Mesendoderm (in vitro differentiated cells): ENCODE results near the gene OGA.

ENCODE experiments used
- DNase-seq: peaks from one replicate; pipeline ENCODE4 v3.0.0; 2013
- H2AK5ac ChIP-seq: 2 replicates; pipeline ENCODE4 v1.6.1; 2013; ENCODE audit warnings: low read length, inconsistent platforms
- H2BK120ac ChIP-seq: 2 replicates; pipeline ENCODE4 v1.6.1; 2013; ENCODE audit warnings: low read depth, mild to moderate bottlenecking, low read length, moderate library complexity, mixed read lengths
- H2BK15ac ChIP-seq: replicated peaks from 2 replicates; pipeline ENCODE4 v1.6.1; 2013; ENCODE audit warnings: low read depth, mild to moderate bottlenecking, moderate library complexity
- H2BK5ac ChIP-seq: 2 replicates; pipeline ENCODE4 v1.6.1; 2013; ENCODE audit warnings: low read length, inconsistent platforms
- H3K18ac ChIP-seq: 2 replicates; pipeline ENCODE4 v1.6.1; 2013; ENCODE audit warnings: mild to moderate bottlenecking, low read length, mixed read lengths
- H3K23ac ChIP-seq: one replicate; pipeline ENCODE4 v1.6.1; 2013; ENCODE audit warnings: low read length
- H3K27ac ChIP-seq: 2 replicates; pipeline ENCODE4 v1.5.1; 2013; ENCODE audit warnings: low read depth, mild to moderate bottlenecking, inconsistent platforms, low read length, moderate library complexity
- H3K27me3 ChIP-seq: 2 replicates; pipeline ENCODE4 v1.6.1; 2013; ENCODE audit warnings: low read length, control low read depth, mild to moderate bottlenecking, inconsistent platforms; ENCODE audit not compliant: insufficient read depth, poor library complexity
- H3K36me3 ChIP-seq: 2 replicates; pipeline ENCODE4 v1.6.1; 2013; ENCODE audit warnings: low read length, inconsistent platforms; ENCODE audit not compliant: control insufficient read depth, insufficient read depth
- H3K4ac ChIP-seq: one replicate; pipeline ENCODE4 v1.6.1; 2013; ENCODE audit warnings: low read depth, mild to moderate bottlenecking, low read length, moderate library complexity
- H3K4me1 ChIP-seq: 2 replicates; pipeline ENCODE4 v1.6.1; 2013; ENCODE audit warnings: low read depth, low read length, inconsistent platforms; ENCODE audit not compliant: control insufficient read depth
- H3K4me2 ChIP-seq: 2 replicates; pipeline ENCODE4 v1.6.1; 2013; ENCODE audit warnings: low read length
- H3K4me3 ChIP-seq: 2 replicates; pipeline ENCODE4 v1.5.1; 2013; ENCODE audit warnings: mild to moderate bottlenecking, low read length
- H3K56ac ChIP-seq: one replicate; pipeline ENCODE4 v1.6.1; 2013; ENCODE audit warnings: low read length
- H3K79me1 ChIP-seq: 2 replicates; pipeline ENCODE4 v1.6.1; 2013; ENCODE audit warnings: low read length, inconsistent platforms
- H3K79me2 ChIP-seq: 2 replicates; pipeline ENCODE4 v1.6.1; 2013; ENCODE audit warnings: mild to moderate bottlenecking, low read length; ENCODE audit not compliant: control insufficient read depth, insufficient read depth
- H3K9ac ChIP-seq: 2 replicates; pipeline ENCODE4 v1.6.1; 2013; ENCODE audit warnings: low read length, inconsistent platforms
- H4K5ac ChIP-seq: one replicate; pipeline ENCODE4 v1.6.1; 2013; ENCODE audit warnings: low read length
- H4K8ac ChIP-seq: one replicate; pipeline ENCODE4 v1.6.1; 2013; ENCODE audit warnings: low read depth, mild to moderate bottlenecking, control low read depth, low read length, moderate library complexity
- WGBS: extraction: QIAGEN DNeasy Blood & Tissue Kit; methylation state at CpG from one replicate; pipeline ENCODE4 v1.1.7; 2013; ENCODE audit warnings: low lambda C conversion rate, missing lambda C conversion rate; ENCODE audit not compliant: insufficient coverage; ENCODE audit errors: extremely low coverage; 5-methylcytosine and 5-hydroxymethylcytosine counted together

OGA gene

GRCh38 chr10:101783736-101784118 is 34.5 kb downstream of the OGA start:
- no peak overlapping the region for H3K18ac ChIP-seq
- no peak overlapping the region for H3K27ac ChIP-seq

DNA sequence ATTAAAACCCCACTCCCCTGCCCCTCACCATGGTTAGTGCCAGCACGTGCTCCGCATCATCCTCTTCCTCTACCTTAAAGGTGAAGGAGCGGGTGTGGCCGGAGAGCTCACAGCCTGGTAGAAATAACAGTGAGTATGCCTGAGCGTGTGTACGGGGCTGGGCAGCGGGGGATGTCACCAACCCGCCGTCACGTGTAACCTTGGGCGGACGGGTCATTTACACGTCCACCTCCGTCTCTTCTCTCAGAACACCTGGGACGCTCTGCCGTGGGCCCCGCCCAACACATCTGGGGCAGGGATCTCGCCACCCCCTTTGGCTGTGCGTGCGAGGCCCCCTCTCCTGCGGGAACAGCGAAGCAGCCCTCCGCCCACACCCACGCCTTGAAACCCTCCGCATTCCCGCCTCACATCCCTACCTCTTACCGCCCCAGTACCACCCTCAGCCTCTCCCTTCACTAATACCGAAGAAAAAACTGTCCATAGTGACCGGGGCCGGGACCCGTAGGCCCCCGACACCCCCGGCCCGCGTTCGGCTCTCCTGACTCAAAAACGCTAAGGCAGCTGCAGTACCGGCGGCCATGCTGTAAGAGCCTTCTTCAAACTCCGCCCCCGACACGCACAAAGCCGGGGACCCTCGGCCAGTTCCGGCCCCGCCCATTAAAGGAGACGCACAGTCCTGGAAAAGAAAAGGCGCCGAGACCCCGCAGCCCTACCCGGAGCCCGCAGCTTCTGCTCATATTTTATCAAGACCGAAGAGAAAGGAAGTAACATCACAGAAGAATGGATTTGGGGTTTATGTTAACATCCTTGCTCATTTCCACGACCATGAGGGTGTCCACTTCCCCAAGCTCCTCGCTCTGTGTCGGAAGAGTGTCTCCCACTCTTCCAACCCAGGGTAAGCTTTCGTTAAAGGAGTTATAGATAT is 35.2 kb downstream of the OGA start, which contains the start of gene NPM3:
TSS of gene NPM3 (minus strand) at position 636 of the 925 bp plus-strand sequence. CDS start at position 580, 56 bp downstream.
- H3K27me3 ChIP-seq, result no peaks in the 10 kb centered on the region
- no peak within 1 kb of the TSS for H2BK120ac ChIP-seq
- DNase-seq, result peak; percentile 92
- peak within 1 kb of the TSS; percentile 91 for H4K5ac ChIP-seq
- H3K27ac ChIP-seq, result no peak within 1 kb of the TSS
- peak within 1 kb of the TSS; percentile 97 for H3K9ac ChIP-seq
- peaks cover 13% of the 10 kb centered on the region for H3K79me2 ChIP-seq
- H2AK5ac ChIP-seq, result peak within 1 kb of the TSS; percentile 9
- H3K18ac ChIP-seq, result peak within 1 kb of the TSS; percentile 51
- H3K56ac ChIP-seq, result peak within 1 kb of the TSS; percentile 93
- peaks cover 3% of the 10 kb centered on the region for H3K36me3 ChIP-seq
- H2BK5ac ChIP-seq, result peak within 1 kb of the TSS; percentile 59
- peak within 1 kb of the TSS; percentile 1 for H3K23ac ChIP-seq
- H4K8ac ChIP-seq, result no peak within 1 kb of the TSS
- no CpG with 5 or more reads among the region's 57 CpGs for WGBS
- H3K79me1 ChIP-seq, result peaks cover 5% of the 10 kb centered on the region
- peak within 1 kb of the TSS; percentile 98 for H3K4me2 ChIP-seq
- peak within 1 kb of the TSS; percentile 85 for H3K4me3 ChIP-seq
- peaks cover 20% of the 10 kb centered on the region for H3K4me1 ChIP-seq
- H2BK15ac ChIP-seq, result no peak within 1 kb of the TSS
- H3K4ac ChIP-seq, result no peak within 1 kb of the TSS

More at GRCh38 chr10:101783736-101784118, 34.5 kb downstream of the OGA start:
- Histone ChIP-seq H2BK15ac (no peak overlapping the region), H3K9ac (peak overlapping the region; percentile 97), H2BK5ac (no peak overlapping the region), H3K79me2 (peaks cover 13% of the 10 kb centered on the region), H3K79me1 (peaks cover 5% of the 10 kb centered on the region), H3K56ac (peak overlapping the region; percentile 92), H3K4me1 (peaks cover 15% of the 10 kb centered on the region), H3K36me3 (peaks cover 3% of the 10 kb centered on the region), H3K4me3 (peak overlapping the region; percentile 83), H3K23ac (no peak overlapping the region), H3K27me3 (no peaks in the 10 kb centered on the region), H2BK120ac (no peak overlapping the region), H3K4ac (no peak overlapping the region), H3K4me2 (peak overlapping the region; percentile 98), H4K8ac (no peak overlapping the region), H2AK5ac (no peak overlapping the region), H4K5ac (peak overlapping the region; percentile 91)
- no CpG with 5 or more reads among the region's 10 CpGs for WGBS
- peak; percentile 39 for DNase-seq

DNA sequence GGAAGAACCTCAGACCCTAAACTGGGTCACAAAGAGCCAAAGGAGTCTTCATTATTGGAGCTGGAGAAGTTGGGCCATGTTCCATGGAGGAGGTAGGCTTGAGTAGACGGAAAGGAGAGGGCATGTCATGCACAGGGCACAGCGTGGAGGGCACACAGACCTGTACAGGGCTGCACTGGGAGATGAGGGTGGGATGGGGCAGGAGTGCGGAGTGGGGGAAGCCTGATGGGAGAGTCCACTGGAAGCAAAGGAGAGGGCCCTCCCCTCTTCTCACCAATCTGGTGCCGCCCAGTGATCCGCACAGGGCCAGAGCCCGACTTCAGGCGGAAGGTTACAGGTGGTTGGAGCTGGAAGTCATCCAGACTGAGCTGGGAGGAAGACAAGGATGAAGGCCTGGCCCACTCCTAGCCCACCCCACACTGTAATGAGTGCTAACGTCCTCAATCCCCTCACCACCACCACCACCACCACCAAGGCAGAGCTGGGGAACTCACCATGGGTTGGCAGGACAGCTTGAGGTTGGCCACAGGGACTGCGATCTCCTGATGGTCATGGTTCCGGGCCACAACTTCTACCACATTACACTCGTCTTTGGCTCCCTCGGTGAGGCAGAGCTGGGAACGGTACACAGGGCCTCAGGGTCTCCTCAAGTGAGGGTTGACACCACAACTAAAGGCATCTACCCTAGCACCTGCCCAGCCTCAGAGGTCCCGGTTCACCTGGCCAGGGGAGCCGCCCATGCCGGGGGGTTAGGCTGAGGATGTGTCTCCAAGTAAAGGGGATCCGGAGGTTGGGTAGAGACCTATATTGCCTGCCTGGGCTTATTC is 36.0 kb downstream of the OGA start:
- H3K36me3 ChIP-seq, result peaks cover 3% of the 10 kb centered on the region

GRCh38 chr10:101781655-101781983 is 36.6 kb downstream of the OGA start:
- Histone ChIP-seq H2AK5ac (peak overlapping the region; percentile 83), H3K9ac (peak overlapping the region; percentile 87), H3K4me1 (peaks cover 30% of the 10 kb centered on the region), H3K4me2 (peak overlapping the region; percentile 67), H3K79me1 (peaks cover 5% of the 10 kb centered on the region), H3K4ac (no peak overlapping the region), H2BK15ac (no peak overlapping the region), H3K18ac (no peak overlapping the region), H3K23ac (no peak overlapping the region), H3K27ac (no peak overlapping the region), H4K5ac (no peak overlapping the region), H2BK5ac (no peak overlapping the region), H3K4me3 (no peak overlapping the region), H4K8ac (no peak overlapping the region), H3K56ac (peak overlapping the region; percentile 71), H3K36me3 (peaks cover 3% of the 10 kb centered on the region), H3K79me2 (peaks cover 13% of the 10 kb centered on the region), H2BK120ac (no peak overlapping the region), H3K27me3 (no peaks in the 10 kb centered on the region)
- peak; percentile 29 for DNase-seq
- no CpG with 5 or more reads among the region's 7 CpGs for WGBS

More for the DNA sequence above, 36.0 kb downstream of the OGA start:
- H3K79me2 ChIP-seq, result peaks cover 13% of the 10 kb centered on the region
- H3K18ac ChIP-seq, result no peak overlapping the region
- no peak overlapping the region for H2BK5ac ChIP-seq
- peaks cover 25% of the 10 kb centered on the region for H3K4me1 ChIP-seq
- H2BK120ac ChIP-seq, result no peak overlapping the region
- peak overlapping the region; percentile 67 for H3K4me2 ChIP-seq
- peak overlapping the region; percentile 85 for H3K4me3 ChIP-seq
- no CpG with 5 or more reads among the region's 17 CpGs for WGBS
- H3K56ac ChIP-seq, result peak overlapping the region; percentile 93
- no peak overlapping the region for H2BK15ac ChIP-seq
- H3K4ac ChIP-seq, result no peak overlapping the region
- peak overlapping the region; percentile 83 for H2AK5ac ChIP-seq
- H3K27me3 ChIP-seq, result no peaks in the 10 kb centered on the region
- peak; percentile 14 for DNase-seq
- peak overlapping the region; percentile 87 for H3K9ac ChIP-seq
- H3K27ac ChIP-seq, result no peak overlapping the region
- peaks cover 5% of the 10 kb centered on the region for H3K79me1 ChIP-seq
- no peak overlapping the region for H4K5ac ChIP-seq
- no peak overlapping the region for H4K8ac ChIP-seq
- no peak overlapping the region for H3K23ac ChIP-seq

DNA sequence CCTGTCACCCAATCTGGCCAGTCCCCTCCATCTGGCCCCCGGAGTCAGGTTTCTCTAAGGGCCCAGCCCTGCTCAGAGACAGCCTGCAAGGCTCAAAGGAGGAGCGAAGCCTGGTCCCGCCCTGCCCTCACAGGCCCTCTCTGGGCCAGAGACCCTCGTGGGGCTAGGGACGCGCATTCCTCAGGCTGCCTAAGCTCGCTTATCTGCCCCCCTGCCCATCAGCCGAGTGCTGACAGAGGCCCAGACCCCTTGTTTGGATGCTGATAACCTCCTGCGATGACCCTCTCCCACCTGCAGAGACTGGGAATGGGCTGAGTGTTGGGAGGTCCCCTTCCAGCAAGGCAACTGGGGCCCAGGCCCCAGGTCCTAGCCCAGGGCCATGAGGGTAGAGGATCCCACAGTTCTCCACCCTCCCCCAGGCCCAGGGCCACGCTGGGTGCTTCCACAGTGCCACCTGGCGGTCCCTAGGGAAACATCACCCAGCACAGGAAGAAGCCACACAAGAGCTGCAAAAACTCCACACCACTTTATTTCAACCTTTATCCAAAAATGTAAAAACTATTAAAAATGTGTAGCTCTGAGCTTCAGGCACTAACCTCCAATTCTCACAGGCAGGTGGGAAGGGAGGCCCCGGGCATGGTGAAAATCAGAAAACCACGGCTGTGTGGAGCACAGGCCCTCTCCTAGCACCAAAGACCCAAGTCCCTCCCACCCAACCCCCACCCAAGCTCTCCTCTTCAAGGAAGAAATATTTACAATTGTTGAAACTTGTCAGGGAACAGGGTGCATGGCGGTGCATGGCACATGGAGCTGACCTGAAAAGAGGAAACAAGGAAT is 37.2 kb downstream of the OGA start:
- H3K23ac ChIP-seq, result no peak overlapping the region
- peaks cover under 1% of the 10 kb centered on the region for H3K36me3 ChIP-seq
- H3K4me3 ChIP-seq, result no peak overlapping the region
- no peak overlapping the region for H3K4ac ChIP-seq
- peak; percentile 95 for DNase-seq
- peak overlapping the region; percentile 87 for H3K9ac ChIP-seq
- no peak overlapping the region for H4K5ac ChIP-seq
- no peak overlapping the region for H3K4me2 ChIP-seq
- no CpG with 5 or more reads among the region's 14 CpGs for WGBS
- H2AK5ac ChIP-seq, result no peak overlapping the region
- no peak overlapping the region for H2BK15ac ChIP-seq
- no peak overlapping the region for H2BK5ac ChIP-seq
- peak overlapping the region; percentile 78 for H3K56ac ChIP-seq
- peak overlapping the region; percentile 19 for H3K27ac ChIP-seq
- H3K4me1 ChIP-seq, result peaks cover 30% of the 10 kb centered on the region
- H3K18ac ChIP-seq, result no peak overlapping the region
- no peak overlapping the region for H2BK120ac ChIP-seq
- H3K27me3 ChIP-seq, result no peaks in the 10 kb centered on the region
- H3K79me1 ChIP-seq, result peaks cover 5% of the 10 kb centered on the region
- no peak overlapping the region for H4K8ac ChIP-seq
- H3K79me2 ChIP-seq, result peaks cover 13% of the 10 kb centered on the region
